GM18502 (cell line): Measurements from ENCODE around the gene PRIMPOL.
"Not testable (repeated sequence)": the region's sequence is repeated elsewhere in the genome, so short reads cannot be mapped to it uniquely, and the experiment has no call there.

Experiments
- ATAC-seq: cut with Tn5 transposase; IDR thresholded peaks from one replicate; pipeline ENCODE4 v1.9.1; 2021; ENCODE audit warnings: mild to moderate bottlenecking; ENCODE audit not compliant: unreplicated experiment, poor library complexity

PRIMPOL gene

GRCh38 chr4:184636144-184636543 lies 13.4 kb upstream of the PRIMPOL start:
- ATAC-seq, result no peak

- no peak for ATAC-seq
Measured at GRCh38 chr4:184636897-184637296, 12.6 kb upstream of the PRIMPOL start.

GRCh38 chr4:184641022-184641421 lies 8.5 kb upstream of the PRIMPOL start:
- ATAC-seq, result peak; percentile 53

- ATAC-seq, result no peak
Measured at GRCh38 chr4:184641451-184641850, 8.1 kb upstream of the PRIMPOL start.

GRCh38 chr4:184643731-184644130 lies 5.8 kb upstream of the PRIMPOL start:
- ATAC-seq, result no peak

- no peak for ATAC-seq
Measured at GRCh38 chr4:184644553-184645307, 4.8 kb upstream of the PRIMPOL start.

- no peak for ATAC-seq
Measured at GRCh38 chr4:184645904-184646610, 3.5 kb upstream of the PRIMPOL start.

- ATAC-seq, result no peak
Measured at GRCh38 chr4:184647266-184648053, 2.1 kb upstream of the PRIMPOL start.

- ATAC-seq, result no peak
Measured at GRCh38 chr4:184648054-184648312, 1.6 kb upstream of the PRIMPOL start.

- ATAC-seq, result peak; percentile 24
Measured at GRCh38 chr4:184648313-184649025, 1.1 kb upstream of the PRIMPOL start.

- ATAC-seq, result peak; percentile 19
Measured at GRCh38 chr4:184649971-184650855, 675 bp downstream of the PRIMPOL start.

- ATAC-seq, result no peak
Measured at GRCh38 chr4:184651899-184652298, 2.4 kb downstream of the PRIMPOL start.

- ATAC-seq, result not testable (repeated sequence)
Measured at GRCh38 chr4:184652681-184653080, 3.1 kb downstream of the PRIMPOL start.

GRCh38 chr4:184653650-184654049 lies 4.1 kb downstream of the PRIMPOL start:
- ATAC-seq, result no peak

GRCh38 chr4:184655889-184656869 lies 6.6 kb downstream of the PRIMPOL start:
- ATAC-seq, result peak; percentile 49

GRCh38 chr4:184657144-184657543 lies 7.6 kb downstream of the PRIMPOL start:
- ATAC-seq, result no peak

- not testable (repeated sequence) for ATAC-seq
Measured at GRCh38 chr4:184657820-184658219, 8.3 kb downstream of the PRIMPOL start.

GRCh38 chr4:184660978-184661377 lies 11.4 kb downstream of the PRIMPOL start:
- no peak for ATAC-seq
